HepG2 (cell line): ENCODE results near the gene VKORC1. TPM values are rescaled to one million over a fixed set of nuclear protein-coding genes. Genes with fewer than 3 reads are reported as not detected.

Source experiments
- ATAC-seq: fragments of 200-7000 bp; cut with Tn5 transposase; 3 replicates; pipeline ENCODE4 v1.9.1; 2020; ENCODE audit warnings: mild to moderate bottlenecking, moderate library complexity
- BruUV-seq: library from RNA; stranded (reverse); fragments of 400-500 nt; replicated peaks from 2 replicates; lab custom pipeline; 2021; lab: Mats Ljungman, UMichigan
- CTCF ChIA-PET: fragments of 300-600 bp; formaldehyde crosslinking; extraction: SDS; loops from one replicate; lab custom pipeline; 2021; ENCODE audit warnings: low total read pairs, inconsistent platforms, low intra/inter-chr PET ratio; lab: Yijun Ruan, JAX
- POLR2A ChIA-PET: fragments of 350-600 bp; sonication (Branson Sonifier 250); formaldehyde crosslinking; loops from one replicate; lab custom pipeline; 2020; ENCODE audit warnings: antibody characterized with exemption, inconsistent platforms; lab: Yijun Ruan, JAX
- DNase-seq: peaks from one replicate; pipeline ENCODE4 v3.0.0-alpha.2; 2015; ENCODE audit warnings: low spot score
- FAIRE-seq: peaks from 3 replicates; lab custom pipeline; 2011; peaks lifted over from hg19 to GRCh38; lab: Jason Lieb, UNC
- H2AFZ ChIP-seq: one replicate; pipeline ENCODE4 v1.6.1; 2011; ENCODE audit warnings: low read length, inconsistent platforms
- H3K27ac ChIP-seq: fragments of 300-600 bp; 3 replicates; pipeline ENCODE4 v1.8.0; 2011; ENCODE audit warnings: mixed run types, mild to moderate bottlenecking, mixed read lengths, low read length, inconsistent platforms; ENCODE audit not compliant: insufficient read depth; ENCODE audit errors: extremely low read length
- H3K27me3 ChIP-seq, 2 experiments: fragments of 200-600 bp in 1 of 2; 2 replicates in 1 of 2; 3 replicates in 1 of 2; pipeline versions ENCODE4 v1.6.0 to v1.8.0; 2011; ENCODE audit warnings: low read length in 2 of 2, mild to moderate bottlenecking in 2 of 2, moderate library complexity in 2 of 2, inconsistent platforms in 1 of 2; ENCODE audit not compliant: insufficient read depth in 2 of 2, control insufficient read depth in 1 of 2
- H3K36me3 ChIP-seq, 2 experiments: fragments of 200-600 bp in 1 of 2; replicated peaks in 1 of 2; 2 replicates in 1 of 2; 3 replicates in 1 of 2; pipeline versions ENCODE4 v1.5.1 to v1.8.0; 2011; ENCODE audit warnings: low read length in 2 of 2, inconsistent platforms in 1 of 2; ENCODE audit not compliant: insufficient read depth in 2 of 2, control insufficient read depth in 1 of 2
- H3K4me1 ChIP-seq: 2 replicates; pipeline ENCODE4 v1.5.1; 2012; ENCODE audit warnings: low read length, inconsistent platforms; ENCODE audit not compliant: insufficient read depth
- H3K4me2 ChIP-seq: 2 replicates; pipeline ENCODE4 v1.6.0; 2011; ENCODE audit warnings: low read depth, low read length, inconsistent platforms
- H3K4me3 ChIP-seq, 3 experiments: fragments of 200-600 bp in 1 of 3; sonication (generic), shearing (Covaris generic) in 1 of 3; replicated peaks in 1 of 3; 2 replicates each; pipeline ENCODE4 v1.5.1; 2011 to 2016; ENCODE audit warnings: low read length in 3 of 3, inconsistent platforms in 2 of 3, low read depth in 2 of 3, mild to moderate bottlenecking in 2 of 3, control low read depth in 1 of 3, mixed read lengths in 1 of 3; ENCODE audit not compliant: insufficient read depth in 1 of 3
- H3K79me2 ChIP-seq: one replicate; pipeline ENCODE4 v1.6.1; 2011; ENCODE audit warnings: low read length, inconsistent platforms; ENCODE audit not compliant: insufficient read depth
- H3K9ac ChIP-seq: 2 replicates; pipeline ENCODE4 v1.6.0; 2011; ENCODE audit warnings: mild to moderate bottlenecking, low read depth, low read length, inconsistent platforms; ENCODE audit not compliant: insufficient read depth
- H3K9me3 ChIP-seq: 2 replicates; pipeline ENCODE4 v1.5.1; 2012; ENCODE audit warnings: mild to moderate bottlenecking, low read length
- H4K20me1 ChIP-seq: 2 replicates; pipeline ENCODE4 v1.6.0; 2011; ENCODE audit warnings: inconsistent platforms, mild to moderate bottlenecking, low read length, moderate library complexity; ENCODE audit not compliant: insufficient read depth
- GLI4 ChIP-seq: sonication (generic); formaldehyde crosslinking; IDR thresholded peaks from 2 replicates; pipeline ENCODE4 v1.5.1; 2020; ENCODE audit warnings: missing genetic modification reagents, mild to moderate bottlenecking, moderate library complexity, borderline replicate concordance
- HOXA3 ChIP-seq: sonication (generic); formaldehyde crosslinking; IDR thresholded peaks from 2 replicates; pipeline ENCODE4 v1.5.0; 2020; ENCODE audit warnings: missing genetic modification reagents
- MEF2D ChIP-seq: sonication (generic); formaldehyde crosslinking; IDR thresholded peaks from 2 replicates; pipeline ENCODE4 v1.5.1; 2020; ENCODE audit warnings: mild to moderate bottlenecking, missing genetic modification reagents
- NR2F1 ChIP-seq, 2 experiments: fragments of 450-650 bp in 1 of 2; formaldehyde crosslinking in 1 of 2; IDR thresholded peaks; 2 replicates each; pipeline versions ENCODE4 v1.5.0 to v1.6.1; 2016 to 2020; ENCODE audit warnings: mild to moderate bottlenecking in 1 of 2, missing compliant biosample characterization in 1 of 2, missing genetic modification reagents in 1 of 2, moderate library complexity in 1 of 2
- PITX1 ChIP-seq: sonication (generic); formaldehyde crosslinking; IDR thresholded peaks from 2 replicates; pipeline ENCODE4 v1.5.1; 2020; ENCODE audit warnings: mild to moderate bottlenecking, missing genetic modification reagents
- POLR2A ChIP-seq, 2 experiments: IDR thresholded peaks; 2 replicates each; pipeline ENCODE4 v1.6.1; 2011; ENCODE audit warnings: low read depth in 2 of 2, low read length in 2 of 2, mild to moderate bottlenecking in 1 of 2, moderate library complexity in 1 of 2; ENCODE audit not compliant: insufficient read depth in 1 of 2
- SPEN ChIP-seq: sonication (generic); formaldehyde crosslinking; IDR thresholded peaks from 2 replicates; pipeline ENCODE4 v1.5.1; 2020; ENCODE audit warnings: low read depth, mild to moderate bottlenecking, missing genetic modification reagents
- SRSF4 ChIP-seq: fragments of 200-400 bp; formaldehyde crosslinking; IDR thresholded peaks from one replicate; pipeline ENCODE4 v1.6.1; 2018; ENCODE audit warnings: mild to moderate bottlenecking, low read depth, low read length, moderate library complexity; ENCODE audit not compliant: poor library complexity, severe bottlenecking
- ZBTB38 ChIP-seq: sonication (generic); formaldehyde crosslinking; IDR thresholded peaks from 2 replicates; pipeline ENCODE4 v1.5.1; 2020; ENCODE audit warnings: mild to moderate bottlenecking, missing genetic modification reagents
- ZFX ChIP-seq: sonication (generic); formaldehyde crosslinking; IDR thresholded peaks from 2 replicates; pipeline ENCODE4 v1.4.0; 2020; ENCODE audit warnings: mild to moderate bottlenecking, low read depth, missing genetic modification reagents, moderate library complexity
- ZIK1 ChIP-seq: sonication (generic); formaldehyde crosslinking; IDR thresholded peaks from 2 replicates; pipeline ENCODE4 v1.5.0; 2020; ENCODE audit warnings: mild to moderate bottlenecking, low read depth, missing genetic modification reagents, borderline replicate concordance
- ZNF230 ChIP-seq: sonication (generic); formaldehyde crosslinking; IDR thresholded peaks from 2 replicates; pipeline ENCODE4 v1.4.0; 2020; ENCODE audit warnings: mild to moderate bottlenecking, missing genetic modification reagents
- ZNF232 ChIP-seq: sonication (generic); formaldehyde crosslinking; IDR thresholded peaks from 2 replicates; pipeline ENCODE4 v1.4.0; 2020; ENCODE audit warnings: missing genetic modification reagents, borderline replicate concordance
- ZNF350 ChIP-seq: sonication (generic); formaldehyde crosslinking; IDR thresholded peaks from 2 replicates; pipeline ENCODE4 v1.4.0; 2020; ENCODE audit warnings: mild to moderate bottlenecking, low read depth, missing genetic modification reagents, borderline replicate concordance
- WGBS: methylation state at CpG from one replicate; pipeline ENCODE4 v1.1.6; 2017; ENCODE audit warnings: low lambda C conversion rate; 5-methylcytosine and 5-hydroxymethylcytosine counted together
- in situ Hi-C: cut with HindIII; loops from 2 replicates; pipeline ENCODE4 v1.10.0; 2017; ENCODE audit warnings: low pct_unique_long_range_greater_than_20kb; ENCODE audit not compliant: extremely low pct_ligation_motif_present
- intact Hi-C: fragments of 100-400 bp; cut with micrococcal nuclease; formaldehyde crosslinking; loops from one replicate; pipeline ENCODE4 v1.10.0; 2022; ENCODE audit not compliant: unreplicated experiment
- polyA plus RNA-seq, 8 experiments: library from polyadenylated mRNA; depleted of rRNA in 3 of 8; stranded (reverse) in 7 of 8; unstranded in 1 of 8; fragments of >200 nt; fragmentation: Illumina TruSeq in 4 of 8; extraction: Trizol in 4 of 8; gene quantifications; 2 replicates each; pipeline versions ENCODE4 v1.2.1 to v1.2.3, GENCODE V29; 2011 to 2016; ENCODE audit warnings: low read depth in 4 of 8, missing spikeins in 1 of 8, mixed read lengths in 1 of 8; ENCODE audit not compliant: insufficient read depth in 1 of 8
- total RNA-seq, 5 experiments: library from RNA; depleted of rRNA; stranded (reverse); fragments of >200 nt; fragmentation: Illumina TruSeq; extraction: Trizol; gene quantifications; 2 replicates each; pipeline ENCODE4 v1.2.3, GENCODE V29; 2016; ENCODE audit warnings: low read depth in 1 of 5
- TF ChIP-seq, protein P1 (sequence below): sonication (generic); IDR thresholded peaks from 2 replicates; pipeline ENCODE4 v1.6.1; 2016; ENCODE audit warnings: low read depth, borderline replicate concordance
- TF ChIP-seq, protein P2 (sequence below): IDR thresholded peaks from 2 replicates; pipeline ENCODE4 v1.6.1; 2016; ENCODE audit warnings: low read depth
- TF ChIP-seq, protein P3 (sequence below): sonication (generic); formaldehyde crosslinking; IDR thresholded peaks from 2 replicates; pipeline ENCODE4 v1.4.0; 2020; ENCODE audit warnings: low read depth, mild to moderate bottlenecking, missing genetic modification reagents
- TF ChIP-seq, protein P4 (sequence below): sonication (generic); formaldehyde crosslinking; IDR thresholded peaks from 2 replicates; pipeline ENCODE4 v1.4.0; 2020; ENCODE audit warnings: mild to moderate bottlenecking, low read depth, missing genetic modification reagents

Gene VKORC1
- total and polyA plus RNA-seq, 2 of the 13 experiments (the other 11 are each of a cell fraction or from before 2014, with no cell fraction given) = 141 to 615 TPM

DNA sequence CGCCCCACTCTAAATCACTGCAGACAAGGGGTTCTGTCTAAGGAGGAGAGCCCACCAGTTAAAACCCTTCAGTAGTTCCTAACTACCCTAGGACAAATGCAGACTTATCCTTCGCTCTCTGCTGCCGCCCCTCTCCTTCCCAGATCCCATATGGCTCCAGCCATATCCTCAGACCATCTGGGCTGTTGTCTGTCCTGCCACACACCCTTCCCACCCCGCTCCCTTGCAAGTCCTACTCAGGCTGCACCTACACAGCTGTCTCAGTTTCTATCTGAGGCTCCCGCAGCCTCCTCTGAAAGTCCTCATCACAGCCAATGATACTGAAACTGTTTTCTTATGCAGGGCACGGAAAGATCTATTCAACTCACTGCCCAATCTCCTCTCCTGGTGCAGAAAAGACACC is 12.9 kb upstream of the VKORC1 start:
- Histone ChIP-seq H4K20me1 (no peaks in the 10 kb centered on the region), H3K79me2 (peaks cover 12% of the 10 kb centered on the region), H3K4me3 (peak overlapping the region; percentile 87 to 100 (median 94)), H2AFZ (peak overlapping the region; percentile 24), H3K4me1 (peaks cover 35% of the 10 kb centered on the region), H3K36me3 (peaks cover 18 to 30% of the 10 kb centered on the region in 2 experiments), H3K27ac (peak overlapping the region; percentile 41), H3K4me2 (peak overlapping the region; percentile 94), H3K9me3 (no peaks in the 10 kb centered on the region), H3K9ac (peak overlapping the region; percentile 90), H3K27me3 (no peaks in the 10 kb centered on the region)
- FAIRE-seq = no peak
- whole genome bisulfite sequencing = 46% methylated on average over 6 of the region's 6 CpGs
- TF ChIP-seq HOXA3 (CRISPR knock-in tag) (0 out of 2 replicates have a peak, but pooled peaks have one; percentile 4), ZBTB38 (peak; percentile 79; the same call in 1 of the 2 replicates), ZNF230 (peak; percentile 8; the same call in 1 of the 2 replicates), SRSF4 (no peak), NR2F1 (CRISPR knock-in tag; IDR thresholded peaks at IDR 0.05) (no peak), ZNF232 (CRISPR knock-in tag) (0 out of 2 replicates have a peak, but pooled peaks have one; percentile 2), PITX1 (peak; percentile 16; the same call in 1 of the 2 replicates), ZFX (CRISPR knock-in tag) (0 out of 2 replicates have a peak, but pooled peaks have one; percentile 10), POLR2A (IDR thresholded peaks at IDR 0.05; ENCODE audit: insufficient read depth in 1 of 2, low read depth in 2 of 2, low read length in 2 of 2) (peak in 1 of 2 experiments; percentile 39; a peak in 1 of 4 replicates), ZIK1 (CRISPR knock-in tag) (no peak), GLI4 (CRISPR knock-in tag) (0 out of 2 replicates have a peak, but pooled peaks have one; percentile 32), ZNF350 (0 out of 2 replicates have a peak, but pooled peaks have one; percentile 15), MEF2D (CRISPR knock-in tag) (no peak), SPEN (CRISPR knock-in tag) (peak; percentile 60)
- TF ChIP-seq, protein P1, sequence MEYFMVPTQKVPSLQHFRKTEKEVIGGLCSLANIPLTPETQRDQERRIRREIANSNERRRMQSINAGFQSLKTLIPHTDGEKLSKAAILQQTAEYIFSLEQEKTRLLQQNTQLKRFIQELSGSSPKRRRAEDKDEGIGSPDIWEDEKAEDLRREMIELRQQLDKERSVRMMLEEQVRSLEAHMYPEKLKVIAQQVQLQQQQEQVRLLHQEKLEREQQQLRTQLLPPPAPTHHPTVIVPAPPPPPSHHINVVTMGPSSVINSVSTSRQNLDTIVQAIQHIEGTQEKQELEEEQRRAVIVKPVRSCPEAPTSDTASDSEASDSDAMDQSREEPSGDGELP = 0 out of 2 replicates have a peak, but pooled peaks have one; percentile 12
- TF ChIP-seq, protein P2, sequence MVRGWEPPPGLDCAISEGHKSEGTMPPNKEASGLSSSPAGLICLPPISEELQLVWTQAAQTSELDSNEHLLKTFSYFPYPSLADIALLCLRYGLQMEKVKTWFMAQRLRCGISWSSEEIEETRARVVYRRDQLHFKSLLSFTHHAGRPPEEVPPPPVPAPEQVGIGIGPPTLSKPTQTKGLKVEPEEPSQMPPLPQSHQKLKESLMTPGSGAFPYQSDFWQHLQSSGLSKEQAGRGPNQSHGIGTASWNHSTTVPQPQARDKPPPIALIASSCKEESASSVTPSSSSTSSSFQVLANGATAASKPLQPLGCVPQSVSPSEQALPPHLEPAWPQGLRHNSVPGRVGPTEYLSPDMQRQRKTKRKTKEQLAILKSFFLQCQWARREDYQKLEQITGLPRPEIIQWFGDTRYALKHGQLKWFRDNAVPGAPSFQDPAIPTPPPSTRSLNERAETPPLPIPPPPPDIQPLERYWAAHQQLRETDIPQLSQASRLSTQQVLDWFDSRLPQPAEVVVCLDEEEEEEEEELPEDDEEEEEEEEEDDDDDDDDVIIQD (CRISPR knock-in tag) = 0 out of 2 replicates have a peak, but pooled peaks have one; percentile 24
- TF ChIP-seq, protein P3, sequence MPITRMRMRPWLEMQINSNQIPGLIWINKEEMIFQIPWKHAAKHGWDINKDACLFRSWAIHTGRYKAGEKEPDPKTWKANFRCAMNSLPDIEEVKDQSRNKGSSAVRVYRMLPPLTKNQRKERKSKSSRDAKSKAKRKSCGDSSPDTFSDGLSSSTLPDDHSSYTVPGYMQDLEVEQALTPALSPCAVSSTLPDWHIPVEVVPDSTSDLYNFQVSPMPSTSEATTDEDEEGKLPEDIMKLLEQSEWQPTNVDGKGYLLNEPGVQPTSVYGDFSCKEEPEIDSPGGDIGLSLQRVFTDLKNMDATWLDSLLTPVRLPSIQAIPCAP (CRISPR knock-in tag) = 0 out of 2 replicates have a peak, but pooled peaks have one; percentile 2
- TF ChIP-seq, protein P4, sequence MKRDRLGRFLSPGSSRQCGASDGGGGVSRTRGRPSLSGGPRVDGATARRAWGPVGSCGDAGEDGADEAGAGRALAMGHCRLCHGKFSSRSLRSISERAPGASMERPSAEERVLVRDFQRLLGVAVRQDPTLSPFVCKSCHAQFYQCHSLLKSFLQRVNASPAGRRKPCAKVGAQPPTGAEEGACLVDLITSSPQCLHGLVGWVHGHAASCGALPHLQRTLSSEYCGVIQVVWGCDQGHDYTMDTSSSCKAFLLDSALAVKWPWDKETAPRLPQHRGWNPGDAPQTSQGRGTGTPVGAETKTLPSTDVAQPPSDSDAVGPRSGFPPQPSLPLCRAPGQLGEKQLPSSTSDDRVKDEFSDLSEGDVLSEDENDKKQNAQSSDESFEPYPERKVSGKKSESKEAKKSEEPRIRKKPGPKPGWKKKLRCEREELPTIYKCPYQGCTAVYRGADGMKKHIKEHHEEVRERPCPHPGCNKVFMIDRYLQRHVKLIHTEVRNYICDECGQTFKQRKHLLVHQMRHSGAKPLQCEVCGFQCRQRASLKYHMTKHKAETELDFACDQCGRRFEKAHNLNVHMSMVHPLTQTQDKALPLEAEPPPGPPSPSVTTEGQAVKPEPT (CRISPR knock-in tag) = 0 out of 2 replicates have a peak, but pooled peaks have one; percentile 51
- intact Hi-C loops (loop anchor here (5.0 kb wide), 1 partner anchor 50 kb away; no protein-coding TSS in a partner anchor), in situ Hi-C loops (no loop called here)
- CTCF ChIA-PET = no interaction called here
- ATAC-seq = peak; percentile 19
- POLR2A ChIA-PET = interaction anchor here (1.3 to 3.7 kb wide), 2 partner anchors 10 to 35 kb away, joined by 4 to 17 read pairs; partner anchors contain the start of gene KAT8
- BruUV-seq = no TSS peak
- no peak for DNase-seq
